Measurements from ENCODE around the gene CEP112.

- no peak for TF ChIP-seq CTCF (IDR thresholded peaks at IDR 0.05; ENCODE audit: control extremely low read depth in 1 of 3, insufficient read depth in 1 of 3, low read depth in 1 of 3, low read length in 3 of 3)
- no peak for TF ChIP-seq TEAD4 (IDR thresholded peaks at IDR 0.05; ENCODE audit: low read depth, low read length)
- TF ChIP-seq POLR2AphosphoS5 (IDR thresholded peaks at IDR 0.05; ENCODE audit: low read depth, low read length), result no peak
- no peak for TF ChIP-seq SRF (IDR thresholded peaks at IDR 0.05; ENCODE audit: low read depth, low read length)
- TF ChIP-seq KDM5A (IDR thresholded peaks at IDR 0.05; ENCODE audit: low read length), result no peak
- TF ChIP-seq SUZ12 (IDR thresholded peaks at IDR 0.05; ENCODE audit: low read length), result no peak
- TF ChIP-seq YY1 (IDR thresholded peaks at IDR 0.05; ENCODE audit: low read depth, low read length), result no peak
- no peak for TF ChIP-seq SAP30 (IDR thresholded peaks at IDR 0.05; ENCODE audit: insufficient read depth, insufficient replicate concordance, low read length)
- no peak for TF ChIP-seq CHD2 (IDR thresholded peaks at IDR 0.05; ENCODE audit: low read length)
Observed at GRCh38 chr17:65750166-65750565, 441.8 kb downstream of the CEP112 start.

Data from H1 (cell line).